Measurements from ENCODE around the gene SPRYD3.

SPRYD3 gene

GRCh38 chr12:53062011-53062961 lies 16.9 kb downstream of the SPRYD3 start:
- no peak for FAIRE-seq

GRCh38 chr12:53061404-53062010 lies 17.7 kb downstream of the SPRYD3 start:
- no peak for FAIRE-seq

GRCh38 chr12:53060721-53061276 lies 18.4 kb downstream of the SPRYD3 start:
- FAIRE-seq: no peak

GRCh38 chr12:53060064-53060720 lies 19.0 kb downstream of the SPRYD3 start:
- no peak for FAIRE-seq

DNA sequence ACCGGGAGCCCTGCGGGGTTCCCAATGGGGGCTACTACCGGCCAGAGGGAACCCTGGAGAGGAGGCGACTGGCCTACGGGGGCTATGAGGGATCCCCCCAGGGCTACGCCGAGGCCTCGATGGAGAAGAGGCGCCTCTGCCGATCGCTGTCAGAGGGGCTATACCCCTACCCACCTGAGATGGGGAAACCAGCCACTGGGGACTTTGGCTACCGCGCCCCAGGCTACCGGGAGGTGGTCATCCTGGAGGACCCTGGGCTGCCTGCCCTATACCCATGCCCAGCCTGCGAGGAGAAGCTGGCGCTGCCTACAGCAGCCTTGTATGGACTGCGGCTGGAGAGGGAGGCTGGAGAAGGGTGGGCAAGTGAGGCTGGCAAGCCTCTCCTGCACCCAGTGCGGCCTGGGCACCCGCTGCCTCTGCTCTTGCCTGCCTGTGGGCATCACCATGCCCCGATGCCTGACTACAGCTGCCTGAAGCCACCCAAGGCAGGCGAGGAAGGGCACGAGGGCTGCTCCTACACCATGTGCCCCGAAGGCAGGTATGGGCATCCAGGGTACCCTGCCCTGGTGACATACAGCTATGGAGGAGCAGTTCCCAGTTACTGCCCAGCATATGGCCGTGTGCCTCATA lies 19.6 kb downstream of the SPRYD3 start:
- no peak for FAIRE-seq

DNA sequence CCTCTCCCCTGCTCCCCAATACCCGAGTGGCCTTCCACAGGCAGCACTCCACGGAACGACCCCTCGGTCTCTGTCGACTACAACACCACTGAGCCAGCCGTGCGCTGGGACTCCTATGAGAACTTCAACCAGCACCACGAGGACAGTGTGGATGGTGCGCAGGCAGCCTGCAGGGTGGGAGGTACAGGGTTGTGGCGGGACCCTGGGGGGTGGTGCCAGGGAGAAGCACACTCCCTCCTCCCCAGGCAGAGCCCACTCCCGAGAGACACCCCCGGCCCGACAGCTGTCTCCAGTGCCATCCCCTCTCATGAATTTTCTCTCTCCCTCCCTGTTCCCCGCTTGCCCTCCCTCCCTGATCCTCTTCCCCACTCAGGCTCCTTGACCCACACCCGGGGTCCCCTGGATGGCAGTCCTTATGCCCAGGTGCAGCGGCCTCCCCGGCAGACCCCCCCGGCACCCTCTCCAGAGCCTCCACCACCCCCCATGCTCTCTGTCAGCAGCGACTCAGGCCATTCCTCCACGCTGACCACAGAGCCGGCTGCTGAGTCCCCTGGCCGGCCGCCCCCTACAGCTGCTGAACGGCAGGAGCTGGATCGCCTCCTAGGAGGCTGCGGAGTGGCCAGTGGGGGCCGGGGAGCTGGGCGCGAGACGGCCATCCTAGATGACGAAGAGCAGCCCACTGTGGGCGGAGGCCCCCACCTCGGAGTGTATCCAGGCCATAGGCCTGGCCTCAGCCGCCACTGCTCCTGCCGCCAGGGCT lies 20.3 kb downstream of the SPRYD3 start:
- FAIRE-seq: no peak

- FAIRE-seq: no peak
Measured at GRCh38 chr12:53057816-53058500, 21.2 kb downstream of the SPRYD3 start.

GRCh38 chr12:53056901-53057300 lies 22.3 kb downstream of the SPRYD3 start:
- no peak for FAIRE-seq

DNA sequence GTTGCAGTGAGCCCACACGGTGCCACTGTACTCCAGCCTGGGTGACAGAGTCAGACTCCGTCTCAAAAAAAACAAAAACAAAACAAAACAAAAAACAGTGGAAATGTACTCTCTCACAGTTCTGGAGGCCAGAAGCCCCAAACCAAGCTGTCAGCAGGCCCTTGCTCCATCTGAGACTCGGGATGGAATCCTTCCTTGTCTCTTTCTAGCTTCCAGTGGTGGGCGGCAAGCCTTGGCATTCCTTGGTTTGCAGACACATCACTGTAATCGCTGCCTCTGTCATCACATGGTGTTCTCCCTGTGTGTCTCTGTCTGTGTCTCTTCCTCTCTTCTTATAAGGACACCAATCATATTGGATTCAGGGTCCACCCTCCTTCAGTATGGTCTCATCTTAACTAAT lies 22.9 kb downstream of the SPRYD3 start:
- FAIRE-seq: no peak

DNA sequence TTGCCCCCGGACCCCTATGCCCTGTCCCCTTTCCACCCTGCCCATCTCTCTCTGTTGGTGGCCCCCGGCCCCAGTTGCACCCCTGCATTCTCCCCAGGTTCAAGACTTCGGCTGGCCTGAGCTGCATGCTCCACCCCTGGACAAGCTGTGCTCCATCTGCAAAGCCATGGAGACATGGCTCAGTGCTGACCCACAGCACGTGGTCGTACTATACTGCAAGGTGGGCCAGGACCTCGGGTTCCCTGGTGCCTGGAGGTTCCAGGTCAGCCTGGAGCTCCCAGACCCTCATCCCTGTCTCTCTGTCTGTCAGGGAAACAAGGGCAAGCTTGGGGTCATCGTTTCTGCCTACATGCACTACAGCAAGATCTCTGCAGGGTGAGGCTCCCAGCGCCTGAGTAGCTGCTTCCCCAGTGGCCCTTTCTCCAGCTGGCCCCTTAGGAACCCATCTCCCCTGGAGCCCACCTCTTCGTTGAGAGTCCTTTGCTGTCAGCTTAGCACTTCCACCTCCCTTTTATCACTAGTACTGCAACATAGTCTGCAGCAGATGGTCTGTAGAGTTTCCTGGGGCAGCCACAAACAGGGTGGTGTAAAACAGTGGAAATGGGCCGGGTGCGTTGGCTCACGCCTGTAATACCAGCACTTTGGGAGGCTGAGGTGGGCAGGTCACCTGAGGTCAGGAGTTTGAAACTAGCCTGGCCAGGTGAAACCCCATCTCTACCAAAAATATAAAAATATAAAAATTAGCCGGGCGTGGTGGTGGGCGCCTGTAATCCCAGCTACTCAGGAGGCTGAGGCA lies 23.5 kb downstream of the SPRYD3 start:
- FAIRE-seq: no peak

DNA sequence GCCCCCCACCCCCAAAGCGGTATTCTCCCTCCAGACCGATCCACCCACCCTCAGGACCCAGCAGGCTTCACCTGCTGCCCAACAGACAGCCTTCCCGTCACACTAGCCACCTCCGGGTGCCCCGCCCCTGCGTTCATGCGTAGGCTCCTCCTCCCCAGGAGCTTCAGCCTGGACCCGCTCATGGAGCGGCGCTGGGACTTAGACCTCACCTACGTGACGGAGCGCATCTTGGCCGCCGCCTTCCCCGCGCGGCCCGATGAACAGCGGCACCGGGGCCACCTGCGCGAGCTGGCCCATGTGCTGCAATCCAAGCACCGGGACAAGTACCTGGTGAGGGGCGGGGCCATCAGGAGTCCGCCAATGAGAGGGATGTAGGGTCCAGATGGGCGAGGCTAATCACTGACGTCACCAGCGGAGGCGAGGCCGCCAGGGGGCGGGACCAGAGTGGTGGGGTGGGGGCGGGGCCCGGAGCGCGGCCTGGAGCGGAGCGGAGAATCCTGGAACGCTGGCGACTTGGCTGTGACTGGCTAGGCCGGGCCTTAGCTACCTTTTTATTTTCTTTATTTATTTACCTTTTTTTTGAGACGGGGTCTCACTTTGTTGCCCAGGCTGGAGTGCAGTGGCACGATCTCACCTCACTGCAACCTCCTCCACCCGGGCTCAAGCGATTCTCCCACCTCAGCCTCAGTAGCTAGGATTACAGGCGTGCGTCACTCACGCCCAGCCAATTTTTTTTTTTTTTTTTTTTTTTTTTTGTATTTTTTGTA lies 24.9 kb downstream of the SPRYD3 start:
- no peak for FAIRE-seq

GRCh38 chr12:53053218-53054111 lies 25.7 kb downstream of the SPRYD3 start:
- no peak for FAIRE-seq

DNA sequence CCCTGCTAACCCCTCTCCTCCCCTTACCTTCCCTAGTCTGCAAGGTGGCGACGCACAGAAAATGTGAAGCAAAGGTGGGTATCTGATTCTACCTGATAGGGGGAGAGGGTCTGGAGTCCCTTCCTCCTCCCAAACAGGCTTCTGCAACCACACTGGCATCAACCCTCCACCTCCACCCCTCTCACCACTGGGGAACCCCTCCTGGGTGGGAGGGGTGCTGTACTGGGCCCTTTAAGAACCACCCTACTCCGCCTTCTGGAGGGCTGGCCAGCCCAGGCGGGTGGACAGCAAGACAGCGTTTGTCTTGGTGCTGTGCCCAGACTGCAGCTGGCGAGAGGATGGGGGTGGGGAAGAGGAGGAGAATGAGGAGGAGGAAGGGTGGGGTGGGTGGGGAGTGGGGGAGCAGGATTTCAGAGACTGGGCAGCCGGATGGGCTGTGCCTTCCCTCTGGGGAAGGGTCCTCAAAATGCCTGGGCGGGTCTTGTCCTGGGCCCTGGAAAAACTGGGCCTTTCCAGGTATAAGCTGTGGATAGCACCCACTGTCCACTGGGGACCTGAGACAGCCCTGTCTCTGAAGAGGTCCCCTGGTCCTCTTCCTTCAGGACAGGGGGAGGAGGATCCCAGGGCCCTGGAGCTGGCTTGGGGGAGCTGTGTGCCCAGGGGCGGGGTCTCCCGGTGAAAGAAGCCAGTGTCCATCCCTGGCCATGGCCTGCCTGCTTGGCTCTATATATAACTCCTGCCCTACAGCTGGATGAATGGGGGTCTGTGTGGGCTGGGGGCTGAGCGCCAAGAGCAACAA lies 26.6 kb downstream of the SPRYD3 start:
- FAIRE-seq: no peak

- FAIRE-seq: no peak
Measured at GRCh38 chr12:53051881-53052412, 27.2 kb downstream of the SPRYD3 start.

GRCh38 chr12:53051058-53051880 lies 27.9 kb downstream of the SPRYD3 start:
- no peak for FAIRE-seq

DNA sequence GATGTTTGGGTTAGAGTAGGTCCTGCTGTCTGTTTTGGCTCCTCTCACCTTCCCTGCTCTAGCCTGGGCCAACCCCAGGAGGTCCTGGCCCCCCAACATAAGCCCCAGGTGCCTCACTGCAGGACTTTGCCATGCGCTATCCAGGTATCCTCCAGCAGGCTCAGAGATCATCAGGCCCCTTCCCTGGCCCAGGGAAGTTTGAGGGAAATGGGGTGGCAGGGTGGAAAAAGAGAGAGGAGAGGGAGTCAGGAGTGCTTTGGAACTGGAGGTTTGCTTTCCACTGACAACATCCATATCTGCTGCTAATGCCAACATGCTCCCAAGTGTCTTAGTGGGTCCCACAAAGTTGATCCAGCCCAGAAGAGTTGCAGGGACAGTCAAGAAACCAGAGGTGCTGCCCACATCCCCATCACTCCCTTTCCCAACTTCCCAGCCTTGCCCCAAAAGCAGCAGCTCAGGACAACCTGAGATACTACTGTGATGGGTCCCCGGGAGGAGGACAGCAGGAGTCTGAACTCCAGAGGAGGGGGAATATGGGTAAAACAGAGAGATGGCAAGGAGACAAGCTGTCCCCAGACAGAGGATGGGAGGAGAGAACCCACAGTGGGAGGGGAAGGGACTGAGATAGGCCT lies 28.6 kb downstream of the SPRYD3 start:
- no peak for FAIRE-seq
